MM.1S (cell line): ENCODE measurements around the gene MBOAT2.

ENCODE experiments used
- DNase-seq: peaks from one replicate; pipeline ENCODE4 v3.0.0-alpha.2; 2015
- H2AFZ ChIP-seq: fragments of 300-600 bp; sonication (generic); 2 replicates; pipeline ENCODE4 v1.6.0; 2016; ENCODE audit warnings: antibody characterized with exemption, low read length
- H3F3A ChIP-seq: fragments of 300-600 bp; sonication (generic); 2 replicates; pipeline ENCODE4 v1.6.1; 2016; ENCODE audit warnings: mild to moderate bottlenecking, antibody characterized with exemption, low read length, moderate library complexity, mixed read lengths; ENCODE audit not compliant: insufficient read depth
- H3K27ac ChIP-seq: fragments of 300-600 bp; sonication (generic); 2 replicates; pipeline ENCODE4 v1.5.1; 2016; ENCODE audit warnings: mild to moderate bottlenecking, low read length
- H3K27me3 ChIP-seq: fragments of 300-600 bp; sonication (generic); replicated peaks from 2 replicates; pipeline ENCODE4 v1.6.0; 2016; ENCODE audit warnings: low read length; ENCODE audit not compliant: insufficient read depth
- H3K36me3 ChIP-seq: fragments of 300-600 bp; sonication (generic); replicated peaks from 2 replicates; pipeline ENCODE4 v1.6.1; 2016; ENCODE audit warnings: mild to moderate bottlenecking, low read length, mixed read lengths; ENCODE audit not compliant: insufficient read depth
- H3K4me1 ChIP-seq: fragments of 300-600 bp; sonication (generic); 2 replicates; pipeline ENCODE4 v1.6.1; 2016; ENCODE audit warnings: low read length, mixed read lengths
- H3K4me2 ChIP-seq: fragments of 300-600 bp; sonication (generic); 2 replicates; pipeline ENCODE4 v1.6.0; 2016; ENCODE audit warnings: low read depth, low read length
- H3K4me3 ChIP-seq: fragments of 300-600 bp; sonication (generic); 2 replicates; pipeline ENCODE4 v1.5.1; 2016; ENCODE audit warnings: low read length, mixed read lengths
- H3K79me2 ChIP-seq: fragments of 300-600 bp; sonication (generic); 2 replicates; pipeline ENCODE4 v1.6.1; 2016; ENCODE audit warnings: mixed run types, low read length, mixed read lengths
- H3K9ac ChIP-seq: fragments of 300-600 bp; sonication (generic); 2 replicates; pipeline ENCODE4 v1.6.1; 2016; ENCODE audit warnings: low read length, mixed read lengths
- H3K9me2 ChIP-seq: fragments of 300-600 bp; sonication (generic); replicated peaks from 2 replicates; pipeline ENCODE4 v1.6.1; 2016; ENCODE audit warnings: mild to moderate bottlenecking, low read length, mixed read lengths; ENCODE audit not compliant: insufficient read depth
- H3K9me3 ChIP-seq: fragments of 300-600 bp; sonication (generic); replicated peaks from 2 replicates; pipeline ENCODE4 v1.6.1; 2016; ENCODE audit warnings: mild to moderate bottlenecking, low read length, mixed read lengths; ENCODE audit not compliant: insufficient read depth
- H4K20me1 ChIP-seq: fragments of 300-600 bp; sonication (generic); 2 replicates; pipeline ENCODE4 v1.6.1; 2016; ENCODE audit warnings: mild to moderate bottlenecking, low read length, moderate library complexity, mixed read lengths; ENCODE audit not compliant: insufficient read depth
- CTCF ChIP-seq: fragments of 300-600 bp; sonication (generic); IDR thresholded peaks from 2 replicates; pipeline ENCODE4 v1.5.1; 2016; ENCODE audit warnings: antibody characterized with exemption, low read length, mixed read lengths
- EZH2 ChIP-seq: fragments of 300-600 bp; sonication (generic); optimal IDR thresholded peaks from 2 replicates; pipeline ENCODE3; 2017; ENCODE audit warnings: low read depth, mild to moderate bottlenecking, antibody characterized with exemption, low read length, mixed read lengths
- EZH2phosphoT487 ChIP-seq: fragments of 300-600 bp; sonication (generic); IDR thresholded peaks from 2 replicates; pipeline ENCODE4 v1.6.1; 2018; ENCODE audit warnings: antibody characterized with exemption, low read length

The MBOAT2 gene

DNA sequence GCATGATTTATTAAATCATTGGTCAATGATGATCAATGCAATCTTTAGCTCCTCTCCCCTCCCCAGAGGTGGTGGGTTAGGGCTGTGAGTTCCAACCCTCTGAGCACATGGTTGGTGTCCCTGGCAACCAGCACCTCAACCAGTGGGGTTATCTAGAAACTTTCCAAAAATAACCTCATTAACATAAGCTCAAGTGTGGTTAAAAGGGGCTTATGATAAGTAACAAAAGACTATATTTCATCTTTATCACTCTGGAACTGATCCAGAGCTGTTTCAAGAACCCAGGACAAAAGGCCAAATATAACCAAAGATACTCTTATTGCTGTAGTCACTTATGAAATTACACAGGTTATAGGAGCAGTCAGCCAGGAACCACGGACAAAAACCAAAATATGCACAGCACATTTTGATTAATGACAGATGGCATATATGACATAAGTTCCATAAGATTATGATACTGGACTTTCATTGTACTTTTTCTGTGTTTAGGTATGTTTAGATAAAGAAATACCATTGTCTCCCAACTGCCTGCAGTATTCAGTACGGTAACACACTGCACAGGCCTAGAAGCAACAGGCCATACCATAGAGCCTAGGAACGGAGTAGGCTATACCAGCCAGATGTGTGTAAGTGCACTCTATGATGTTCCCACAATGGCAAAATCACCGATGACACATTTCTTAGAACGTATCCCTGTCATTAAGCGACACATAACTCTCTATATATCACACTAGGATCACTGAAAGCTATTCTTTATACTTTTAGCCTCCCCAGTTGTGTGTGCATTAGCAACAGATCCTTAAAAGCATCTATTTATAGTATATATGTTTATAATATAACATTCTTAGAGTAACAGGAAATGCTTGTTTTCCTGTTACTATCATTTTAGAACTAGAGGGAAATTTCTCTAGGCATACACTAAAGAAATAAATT, 197.9 kb downstream of the MBOAT2 start:
- Histone ChIP-seq H3K27me3 (no peaks in the 10 kb centered on the region), H3K4me1 (no peaks in the 10 kb centered on the region), H3K36me3 (peaks cover 7% of the 10 kb centered on the region; the same call in 1 of the 2 replicates), H3K9me3 (no peaks in the 10 kb centered on the region), H3K9ac (no peak overlapping the region), H3K9me2 (no peaks in the 10 kb centered on the region), H3K79me2 (no peaks in the 10 kb centered on the region), H3K4me2 (no peak overlapping the region), H3K27ac (no peak overlapping the region), H2AFZ (no peak overlapping the region), H3K4me3 (no peak overlapping the region), H4K20me1 (no peaks in the 10 kb centered on the region), H3F3A (no peaks in the 10 kb centered on the region)
- TF ChIP-seq EZH2, result no peak
- TF ChIP-seq EZH2phosphoT487, result no peak
- no peak for TF ChIP-seq CTCF
- no peak for DNase-seq

- H3K4me2 ChIP-seq, result no peak overlapping the region
- no peak overlapping the region for H3K4me3 ChIP-seq
- no peak overlapping the region for H3K27ac ChIP-seq
- no peaks in the 10 kb centered on the region for H3K9me2 ChIP-seq
- no peaks in the 10 kb centered on the region for H3K4me1 ChIP-seq
- H3K9me3 ChIP-seq, result no peaks in the 10 kb centered on the region
- H2AFZ ChIP-seq, result no peak overlapping the region
- H4K20me1 ChIP-seq, result no peaks in the 10 kb centered on the region
- H3K9ac ChIP-seq, result no peak overlapping the region
- no peaks in the 10 kb centered on the region for H3K27me3 ChIP-seq
- peaks cover 7% of the 10 kb centered on the region; the same call in 1 of the 2 replicates for H3K36me3 ChIP-seq
- TF ChIP-seq CTCF, result no peak
- TF ChIP-seq EZH2phosphoT487, result no peak
- TF ChIP-seq EZH2, result no peak
- no peak for DNase-seq
- H3K79me2 ChIP-seq, result no peaks in the 10 kb centered on the region
- no peaks in the 10 kb centered on the region for H3F3A ChIP-seq
These were observed 199.7 kb downstream of the MBOAT2 start for GRCh38 chr2:8803658-8804379.

DNA sequence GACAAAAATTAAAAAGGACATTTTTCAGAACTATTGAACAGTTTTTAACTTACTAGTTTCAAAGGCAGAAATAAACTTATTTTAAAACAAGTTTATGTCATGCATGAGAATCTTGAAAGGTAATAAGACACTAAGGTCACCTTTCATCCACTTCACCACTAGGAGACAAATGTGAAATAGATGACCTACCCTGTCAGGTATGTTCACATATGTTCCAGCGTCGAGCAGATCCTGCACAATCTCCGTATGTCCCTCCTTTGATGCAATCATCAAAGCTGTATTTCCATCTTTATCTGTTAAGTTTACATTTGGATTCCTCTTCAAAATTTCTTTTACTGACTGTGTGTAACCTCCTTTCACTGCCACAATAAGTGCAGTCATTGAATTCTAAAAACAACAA, 200.7 kb downstream of the MBOAT2 start:
- no peak for DNase-seq
- Histone ChIP-seq H3K4me2 (no peak overlapping the region), H3F3A (0 out of 2 replicates have a peak, but pooled peaks cover under 1% of the 10 kb centered on the region), H3K79me2 (no peaks in the 10 kb centered on the region), H3K9ac (no peak overlapping the region), H3K4me3 (no peak overlapping the region), H3K27ac (no peak overlapping the region), H3K4me1 (peaks cover 3% of the 10 kb centered on the region), H3K27me3 (no peaks in the 10 kb centered on the region), H4K20me1 (no peaks in the 10 kb centered on the region), H2AFZ (no peak overlapping the region), H3K9me2 (no peaks in the 10 kb centered on the region), H3K36me3 (peaks cover 7% of the 10 kb centered on the region; the same call in 1 of the 2 replicates), H3K9me3 (no peaks in the 10 kb centered on the region)
- no peak for TF ChIP-seq EZH2
- TF ChIP-seq CTCF, result no peak
- no peak for TF ChIP-seq EZH2phosphoT487
